Measurements from ENCODE around the gene DMC1.

DNA sequence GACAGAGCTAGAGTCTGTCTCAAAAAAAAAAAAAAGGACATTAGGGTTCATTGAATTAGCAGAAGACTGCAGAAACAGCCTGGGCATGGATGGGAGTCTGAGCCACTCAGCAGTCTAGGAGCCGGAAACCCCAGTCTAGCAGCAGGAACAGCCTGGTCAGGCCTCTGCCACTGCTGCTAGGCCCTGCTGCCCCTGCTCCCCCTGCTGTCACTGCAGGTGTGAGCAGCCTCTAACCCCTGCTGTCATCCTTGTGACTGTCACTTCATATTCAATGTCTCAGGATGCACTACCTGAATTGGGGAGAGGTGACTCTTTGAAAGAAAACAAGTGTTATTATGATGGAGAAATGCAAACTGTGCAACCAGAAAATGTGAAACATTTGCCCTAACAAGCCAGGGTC lies 56.9 kb downstream of the DMC1 start:
- no peak for TF ChIP-seq POLR2A (IDR thresholded peaks at IDR 0.05)
- TF ChIP-seq, protein P1, sequence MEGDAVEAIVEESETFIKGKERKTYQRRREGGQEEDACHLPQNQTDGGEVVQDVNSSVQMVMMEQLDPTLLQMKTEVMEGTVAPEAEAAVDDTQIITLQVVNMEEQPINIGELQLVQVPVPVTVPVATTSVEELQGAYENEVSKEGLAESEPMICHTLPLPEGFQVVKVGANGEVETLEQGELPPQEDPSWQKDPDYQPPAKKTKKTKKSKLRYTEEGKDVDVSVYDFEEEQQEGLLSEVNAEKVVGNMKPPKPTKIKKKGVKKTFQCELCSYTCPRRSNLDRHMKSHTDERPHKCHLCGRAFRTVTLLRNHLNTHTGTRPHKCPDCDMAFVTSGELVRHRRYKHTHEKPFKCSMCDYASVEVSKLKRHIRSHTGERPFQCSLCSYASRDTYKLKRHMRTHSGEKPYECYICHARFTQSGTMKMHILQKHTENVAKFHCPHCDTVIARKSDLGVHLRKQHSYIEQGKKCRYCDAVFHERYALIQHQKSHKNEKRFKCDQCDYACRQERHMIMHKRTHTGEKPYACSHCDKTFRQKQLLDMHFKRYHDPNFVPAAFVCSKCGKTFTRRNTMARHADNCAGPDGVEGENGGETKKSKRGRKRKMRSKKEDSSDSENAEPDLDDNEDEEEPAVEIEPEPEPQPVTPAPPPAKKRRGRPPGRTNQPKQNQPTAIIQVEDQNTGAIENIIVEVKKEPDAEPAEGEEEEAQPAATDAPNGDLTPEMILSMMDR (IDR thresholded peaks at IDR 0.05) = no peak
- no peak for TF ChIP-seq POLR2AphosphoS5 (IDR thresholded peaks at IDR 0.05)
